HepG2 (cell line): ENCODE measurements around the gene SNRNP200. TPM values are rescaled to one million over a fixed set of nuclear protein-coding genes. Genes with fewer than 3 reads are reported as not detected.

Experiments
- IKZF4 ChIP-seq: sonication (generic); formaldehyde crosslinking; IDR thresholded peaks from 2 replicates; pipeline ENCODE4 v1.5.1; 2020; ENCODE audit warnings: borderline replicate concordance, mild to moderate bottlenecking, low read depth, missing genetic modification reagents; ENCODE audit errors: not compliant biosample characterization
- MAZ ChIP-seq, 2 experiments: sonication (generic) in 1 of 2; formaldehyde crosslinking in 1 of 2; IDR thresholded peaks; 2 replicates each; pipeline versions ENCODE4 v1.5.0 to v1.6.1; 2012 to 2020; ENCODE audit warnings: low read depth in 2 of 2, mild to moderate bottlenecking in 2 of 2, borderline replicate concordance in 1 of 2, improper control_type of control experiment in 1 of 2, low read length in 1 of 2, missing genetic modification reagents in 1 of 2, moderate library complexity in 1 of 2
- MYNN ChIP-seq: sonication (generic); formaldehyde crosslinking; IDR thresholded peaks from 2 replicates; pipeline ENCODE4 v1.4.0; 2020; ENCODE audit warnings: mild to moderate bottlenecking, low read depth, missing genetic modification reagents
- NR3C1 ChIP-seq: sonication (generic); formaldehyde crosslinking; IDR thresholded peaks from 2 replicates; pipeline ENCODE4 v1.4.0; 2020; ENCODE audit warnings: missing genetic modification reagents
- ZNF143 ChIP-seq: sonication (generic); formaldehyde crosslinking; IDR thresholded peaks from 2 replicates; pipeline ENCODE4 v1.4.0; 2020; ENCODE audit warnings: missing genetic modification reagents
- ZNF430 ChIP-seq: sonication (generic); formaldehyde crosslinking; IDR thresholded peaks from 2 replicates; pipeline ENCODE4 v1.9.0; 2021; ENCODE audit warnings: mild to moderate bottlenecking, missing genetic modification reagents
- ZNF484 ChIP-seq: sonication (generic); formaldehyde crosslinking; IDR thresholded peaks from 2 replicates; pipeline ENCODE4 v1.5.1; 2020; ENCODE audit warnings: mild to moderate bottlenecking, low read depth, missing genetic modification reagents, borderline replicate concordance
- ZNF530 ChIP-seq: sonication (generic); formaldehyde crosslinking; IDR thresholded peaks from 2 replicates; pipeline ENCODE4 v1.5.0; 2020; ENCODE audit warnings: low read depth, mild to moderate bottlenecking, missing genetic modification reagents
- ZNF747 ChIP-seq: sonication (generic); formaldehyde crosslinking; IDR thresholded peaks from 2 replicates; pipeline ENCODE4 v1.8.1; 2023; ENCODE audit warnings: missing genetic modification reagents, mild to moderate bottlenecking, borderline replicate concordance
- polyA plus RNA-seq, 8 experiments: library from polyadenylated mRNA; depleted of rRNA in 3 of 8; stranded (reverse) in 7 of 8; unstranded in 1 of 8; fragments of >200 nt; fragmentation: Illumina TruSeq in 4 of 8; extraction: Trizol in 4 of 8; gene quantifications; 2 replicates each; pipeline versions ENCODE4 v1.2.1 to v1.2.3, GENCODE V29; 2011 to 2016; ENCODE audit warnings: low read depth in 4 of 8, missing spikeins in 1 of 8, mixed read lengths in 1 of 8; ENCODE audit not compliant: insufficient read depth in 1 of 8
- total RNA-seq, 5 experiments: library from RNA; depleted of rRNA; stranded (reverse); fragments of >200 nt; fragmentation: Illumina TruSeq; extraction: Trizol; gene quantifications; 2 replicates each; pipeline ENCODE4 v1.2.3, GENCODE V29; 2016; ENCODE audit warnings: low read depth in 1 of 5
- TF ChIP-seq, protein P1 (sequence below): sonication (generic); formaldehyde crosslinking; IDR thresholded peaks from 2 replicates; pipeline ENCODE4 v1.4.0; 2020; ENCODE audit warnings: mild to moderate bottlenecking, missing genetic modification reagents, borderline replicate concordance
- TF ChIP-seq, protein P2 (sequence below): sonication (generic); formaldehyde crosslinking; conservative IDR thresholded peaks from 2 replicates; pipeline ENCODE4 v1.8.0; 2022; ENCODE audit warnings: missing genetic modification reagents
- TF ChIP-seq, protein P3 (sequence below): sonication (generic); formaldehyde crosslinking; IDR thresholded peaks from 2 replicates; pipeline ENCODE4 v1.5.0; 2020; ENCODE audit warnings: mild to moderate bottlenecking, missing genetic modification reagents
- TF ChIP-seq, protein P4 (sequence below): sonication (generic); formaldehyde crosslinking; IDR thresholded peaks from 2 replicates; pipeline ENCODE4 v1.4.0; 2020; ENCODE audit warnings: missing genetic modification reagents, borderline replicate concordance

SNRNP200 gene
- total and polyA plus RNA-seq, 2 of the 13 experiments (the other 11 are each of a cell fraction or from before 2014, with no cell fraction given) = 99.0 to 232 TPM

DNA sequence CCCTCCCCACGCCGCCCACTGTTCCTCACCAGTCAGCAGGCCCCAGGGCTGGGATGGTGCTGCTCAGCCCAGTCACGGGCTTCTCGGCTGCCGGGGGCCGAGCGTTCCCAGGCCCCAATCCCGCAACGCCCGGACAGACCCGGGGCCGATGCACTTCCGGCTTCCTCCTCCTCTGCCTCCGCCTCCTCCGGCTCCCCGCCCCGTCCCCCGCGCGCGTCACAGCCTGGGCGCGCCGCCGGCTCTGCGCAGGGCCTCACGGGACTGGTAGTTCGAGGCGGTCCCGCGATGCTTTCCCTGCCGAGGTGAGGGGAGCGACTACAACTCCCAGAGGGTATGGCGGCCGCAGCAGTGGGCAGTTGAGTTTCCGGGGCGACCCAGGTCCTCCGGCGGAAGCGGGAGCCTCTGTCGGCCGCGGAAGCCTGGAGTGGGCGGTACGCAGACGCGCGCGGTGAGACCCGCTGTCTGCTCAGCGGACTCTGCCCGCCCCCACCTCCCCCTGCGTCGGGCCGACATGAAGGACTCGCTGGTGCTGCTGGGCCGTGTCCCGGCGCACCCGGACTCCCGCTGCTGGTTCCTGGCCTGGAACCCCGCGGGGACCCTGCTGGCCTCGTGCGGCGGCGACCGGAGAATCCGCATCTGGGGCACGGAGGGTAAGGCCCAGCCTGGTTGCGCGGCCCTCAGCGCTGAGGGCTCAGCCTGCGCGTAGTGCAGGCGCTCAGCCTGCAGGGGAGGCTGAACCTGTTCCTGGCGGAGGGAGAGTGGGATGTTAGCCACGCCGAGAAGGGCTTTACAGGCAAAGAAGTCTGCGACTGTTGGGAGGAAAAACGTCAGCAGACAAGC, 39.3 kb downstream of the SNRNP200 start, which contains the start of the genes CIAO1 and TMEM127 (continued):
- TF ChIP-seq, protein P1, sequence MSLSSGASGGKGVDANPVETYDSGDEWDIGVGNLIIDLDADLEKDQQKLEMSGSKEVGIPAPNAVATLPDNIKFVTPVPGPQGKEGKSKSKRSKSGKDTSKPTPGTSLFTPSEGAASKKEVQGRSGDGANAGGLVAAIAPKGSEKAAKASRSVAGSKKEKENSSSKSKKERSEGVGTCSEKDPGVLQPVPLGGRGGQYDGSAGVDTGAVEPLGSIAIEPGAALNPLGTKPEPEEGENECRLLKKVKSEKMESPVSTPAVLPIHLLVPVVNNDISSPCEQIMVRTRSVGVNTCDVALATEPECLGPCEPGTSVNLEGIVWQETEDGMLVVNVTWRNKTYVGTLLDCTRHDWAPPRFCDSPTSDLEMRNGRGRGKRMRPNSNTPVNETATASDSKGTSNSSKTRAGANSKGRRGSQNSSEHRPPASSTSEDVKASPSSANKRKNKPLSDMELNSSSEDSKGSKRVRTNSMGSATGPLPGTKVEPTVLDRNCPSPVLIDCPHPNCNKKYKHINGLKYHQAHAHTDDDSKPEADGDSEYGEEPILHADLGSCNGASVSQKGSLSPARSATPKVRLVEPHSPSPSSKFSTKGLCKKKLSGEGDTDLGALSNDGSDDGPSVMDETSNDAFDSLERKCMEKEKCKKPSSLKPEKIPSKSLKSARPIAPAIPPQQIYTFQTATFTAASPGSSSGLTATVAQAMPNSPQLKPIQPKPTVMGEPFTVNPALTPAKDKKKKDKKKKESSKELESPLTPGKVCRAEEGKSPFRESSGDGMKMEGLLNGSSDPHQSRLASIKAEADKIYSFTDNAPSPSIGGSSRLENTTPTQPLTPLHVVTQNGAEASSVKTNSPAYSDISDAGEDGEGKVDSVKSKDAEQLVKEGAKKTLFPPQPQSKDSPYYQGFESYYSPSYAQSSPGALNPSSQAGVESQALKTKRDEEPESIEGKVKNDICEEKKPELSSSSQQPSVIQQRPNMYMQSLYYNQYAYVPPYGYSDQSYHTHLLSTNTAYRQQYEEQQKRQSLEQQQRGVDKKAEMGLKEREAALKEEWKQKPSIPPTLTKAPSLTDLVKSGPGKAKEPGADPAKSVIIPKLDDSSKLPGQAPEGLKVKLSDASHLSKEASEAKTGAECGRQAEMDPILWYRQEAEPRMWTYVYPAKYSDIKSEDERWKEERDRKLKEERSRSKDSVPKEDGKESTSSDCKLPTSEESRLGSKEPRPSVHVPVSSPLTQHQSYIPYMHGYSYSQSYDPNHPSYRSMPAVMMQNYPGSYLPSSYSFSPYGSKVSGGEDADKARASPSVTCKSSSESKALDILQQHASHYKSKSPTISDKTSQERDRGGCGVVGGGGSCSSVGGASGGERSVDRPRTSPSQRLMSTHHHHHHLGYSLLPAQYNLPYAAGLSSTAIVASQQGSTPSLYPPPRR (CRISPR knock-in tag) = peak; percentile 75
- TF ChIP-seq MYNN (CRISPR knock-in tag) (0 out of 2 replicates have a peak, but pooled peaks have one; percentile 7), MAZ (IDR thresholded peaks at IDR 0.05; ENCODE audit: borderline replicate concordance, low read depth, low read length) (peak; percentile 95), MAZ (CRISPR knock-in tag; IDR thresholded peaks at IDR 0.05; ENCODE audit: low read depth) (peak; percentile 96), ZNF530 (CRISPR knock-in tag) (no peak), ZNF484 (CRISPR knock-in tag) (0 out of 2 replicates have a peak, but pooled peaks have one; percentile 82), ZNF143 (CRISPR knock-in tag) (peak; percentile 98), ZNF430 (CRISPR knock-in tag) (no peak; the same call in none of the 2 replicates), ZNF747 (CRISPR knock-in tag) (peak; percentile 87), IKZF4 (CRISPR knock-in tag) (peak; percentile 79), NR3C1 (CRISPR knock-in tag) (no peak)
- TF ChIP-seq, protein P2, sequence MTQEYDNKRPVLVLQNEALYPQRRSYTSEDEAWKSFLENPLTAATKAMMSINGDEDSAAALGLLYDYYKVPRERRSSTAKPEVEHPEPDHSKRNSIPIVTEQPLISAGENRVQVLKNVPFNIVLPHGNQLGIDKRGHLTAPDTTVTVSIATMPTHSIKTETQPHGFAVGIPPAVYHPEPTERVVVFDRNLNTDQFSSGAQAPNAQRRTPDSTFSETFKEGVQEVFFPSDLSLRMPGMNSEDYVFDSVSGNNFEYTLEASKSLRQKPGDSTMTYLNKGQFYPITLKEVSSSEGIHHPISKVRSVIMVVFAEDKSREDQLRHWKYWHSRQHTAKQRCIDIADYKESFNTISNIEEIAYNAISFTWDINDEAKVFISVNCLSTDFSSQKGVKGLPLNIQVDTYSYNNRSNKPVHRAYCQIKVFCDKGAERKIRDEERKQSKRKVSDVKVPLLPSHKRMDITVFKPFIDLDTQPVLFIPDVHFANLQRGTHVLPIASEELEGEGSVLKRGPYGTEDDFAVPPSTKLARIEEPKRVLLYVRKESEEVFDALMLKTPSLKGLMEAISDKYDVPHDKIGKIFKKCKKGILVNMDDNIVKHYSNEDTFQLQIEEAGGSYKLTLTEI (CRISPR knock-in tag) = no peak
- TF ChIP-seq, protein P3, sequence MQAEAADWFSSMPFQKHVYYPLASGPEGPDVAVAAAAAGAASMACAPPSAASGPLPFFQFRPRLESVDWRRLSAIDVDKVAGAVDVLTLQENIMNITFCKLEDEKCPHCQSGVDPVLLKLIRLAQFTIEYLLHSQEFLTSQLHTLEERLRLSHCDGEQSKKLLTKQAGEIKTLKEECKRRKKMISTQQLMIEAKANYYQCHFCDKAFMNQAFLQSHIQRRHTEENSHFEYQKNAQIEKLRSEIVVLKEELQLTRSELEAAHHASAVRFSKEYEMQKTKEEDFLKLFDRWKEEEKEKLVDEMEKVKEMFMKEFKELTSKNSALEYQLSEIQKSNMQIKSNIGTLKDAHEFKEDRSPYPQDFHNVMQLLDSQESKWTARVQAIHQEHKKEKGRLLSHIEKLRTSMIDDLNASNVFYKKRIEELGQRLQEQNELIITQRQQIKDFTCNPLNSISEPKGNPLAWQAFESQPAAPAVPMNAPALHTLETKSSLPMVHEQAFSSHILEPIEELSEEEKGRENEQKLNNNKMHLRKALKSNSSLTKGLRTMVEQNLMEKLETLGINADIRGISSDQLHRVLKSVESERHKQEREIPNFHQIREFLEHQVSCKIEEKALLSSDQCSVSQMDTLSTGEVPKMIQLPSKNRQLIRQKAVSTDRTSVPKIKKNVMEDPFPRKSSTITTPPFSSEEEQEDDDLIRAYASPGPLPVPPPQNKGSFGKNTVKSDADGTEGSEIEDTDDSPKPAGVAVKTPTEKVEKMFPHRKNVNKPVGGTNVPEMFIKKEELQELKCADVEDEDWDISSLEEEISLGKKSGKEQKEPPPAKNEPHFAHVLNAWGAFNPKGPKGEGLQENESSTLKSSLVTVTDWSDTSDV = peak; percentile 88
- TF ChIP-seq, protein P4, sequence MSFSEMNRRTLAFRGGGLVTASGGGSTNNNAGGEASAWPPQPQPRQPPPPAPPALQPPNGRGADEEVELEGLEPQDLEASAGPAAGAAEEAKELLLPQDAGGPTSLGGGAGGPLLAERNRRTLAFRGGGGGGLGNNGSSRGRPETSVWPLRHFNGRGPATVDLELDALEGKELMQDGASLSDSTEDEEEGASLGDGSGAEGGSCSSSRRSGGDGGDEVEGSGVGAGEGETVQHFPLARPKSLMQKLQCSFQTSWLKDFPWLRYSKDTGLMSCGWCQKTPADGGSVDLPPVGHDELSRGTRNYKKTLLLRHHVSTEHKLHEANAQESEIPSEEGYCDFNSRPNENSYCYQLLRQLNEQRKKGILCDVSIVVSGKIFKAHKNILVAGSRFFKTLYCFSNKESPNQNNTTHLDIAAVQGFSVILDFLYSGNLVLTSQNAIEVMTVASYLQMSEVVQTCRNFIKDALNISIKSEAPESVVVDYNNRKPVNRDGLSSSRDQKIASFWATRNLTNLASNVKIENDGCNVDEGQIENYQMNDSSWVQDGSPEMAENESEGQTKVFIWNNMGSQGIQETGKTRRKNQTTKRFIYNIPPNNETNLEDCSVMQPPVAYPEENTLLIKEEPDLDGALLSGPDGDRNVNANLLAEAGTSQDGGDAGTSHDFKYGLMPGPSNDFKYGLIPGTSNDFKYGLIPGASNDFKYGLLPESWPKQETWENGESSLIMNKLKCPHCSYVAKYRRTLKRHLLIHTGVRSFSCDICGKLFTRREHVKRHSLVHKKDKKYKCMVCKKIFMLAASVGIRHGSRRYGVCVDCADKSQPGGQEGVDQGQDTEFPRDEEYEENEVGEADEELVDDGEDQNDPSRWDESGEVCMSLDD = no peak
